K562 (cell line): Measurements from ENCODE around the gene FAM149B1. TPM values are rescaled to one million over a fixed set of nuclear protein-coding genes. Genes with fewer than 3 reads are reported as not detected.

ENCODE experiments used
- CBX2 ChIP-seq: fragments of 200-600 bp; sonication (generic); IDR thresholded peaks from one replicate; pipeline ENCODE4 v1.6.1; 2012; ENCODE audit warnings: mild to moderate bottlenecking, low read length, inconsistent platforms; ENCODE audit not compliant: insufficient read depth, poor library complexity, severe bottlenecking
- GTF2E2 ChIP-seq: fragments of 200-800 bp; sonication (Bioruptor generic); IDR thresholded peaks from 2 replicates; pipeline ENCODE4 v1.6.1; 2016; ENCODE audit warnings: missing genetic modification characterization, missing compliant biosample characterization
- KDM2B ChIP-seq: fragments of 250-450 bp; sonication (Bioruptor Pico); IDR thresholded peaks from 2 replicates; pipeline ENCODE4 v1.8.0; 2021; ENCODE audit warnings: mild to moderate bottlenecking, moderate library complexity
- MTA3 ChIP-seq: fragments of 450-650 bp; formaldehyde crosslinking; IDR thresholded peaks from 2 replicates; pipeline ENCODE4 v1.6.1; 2017; ENCODE audit warnings: mild to moderate bottlenecking, borderline replicate concordance
- NCOA1 ChIP-seq: fragments of 450-650 bp; IDR thresholded peaks from 2 replicates; pipeline ENCODE4 v1.6.1; 2016; ENCODE audit warnings: low read depth
- NONO ChIP-seq, 2 experiments: fragments of 200-400 bp in 1 of 2; fragments of 450-650 bp in 1 of 2; formaldehyde crosslinking in 1 of 2; IDR thresholded peaks; 2 replicates each; pipeline ENCODE4 v1.6.1; 2017; ENCODE audit warnings: low read depth in 2 of 2, mild to moderate bottlenecking in 2 of 2, moderate library complexity in 2 of 2, low read length in 1 of 2
- PHF8 ChIP-seq: fragments of 200-600 bp; sonication (generic); IDR thresholded peaks from 2 replicates; pipeline ENCODE4 v1.6.1; 2012; ENCODE audit warnings: mixed run types, mild to moderate bottlenecking, inconsistent platforms, low read length, moderate library complexity, borderline replicate concordance
- POLR2AphosphoS2 ChIP-seq: IDR thresholded peaks from 2 replicates; pipeline ENCODE4 v1.6.1; 2012; ENCODE audit warnings: low read length, improper control_type of control experiment
- POLR2AphosphoS5 ChIP-seq: IDR thresholded peaks from 2 replicates; pipeline ENCODE4 v1.6.1; 2011; ENCODE audit warnings: mild to moderate bottlenecking, low read depth, low read length, moderate library complexity; ENCODE audit not compliant: control insufficient read depth, insufficient read depth
- POLR2B ChIP-seq: fragments of 450-650 bp; IDR thresholded peaks from 2 replicates; pipeline ENCODE4 v1.6.1; 2018; ENCODE audit warnings: low read depth; ENCODE audit not compliant: partially characterized antibody
- POLR2G ChIP-seq: fragments of 200-400 bp; formaldehyde crosslinking; IDR thresholded peaks from 2 replicates; pipeline ENCODE4 v1.6.1; 2017; ENCODE audit warnings: low read depth, mild to moderate bottlenecking, antibody characterized with exemption, low read length, moderate library complexity
- RBM39 ChIP-seq: fragments of 200-400 bp; formaldehyde crosslinking; optimal IDR thresholded peaks from 2 replicates; pipeline ENCODE3; 2018; ENCODE audit warnings: low read depth, low read length
- SUPT5H ChIP-seq: fragments of 450-650 bp; IDR thresholded peaks from 2 replicates; pipeline ENCODE4 v1.6.1; 2016
- ZNF184 ChIP-seq: sonication (generic); formaldehyde crosslinking; IDR thresholded peaks from 2 replicates; pipeline ENCODE4 v1.5.0; 2020; ENCODE audit warnings: missing genetic modification reagents
- ZNF431 ChIP-seq: sonication (generic); formaldehyde crosslinking; IDR thresholded peaks from 2 replicates; pipeline ENCODE4 v1.8.0; 2022; ENCODE audit warnings: mild to moderate bottlenecking, missing genetic modification reagents
- polyA plus RNA-seq, 8 experiments: library from polyadenylated mRNA; depleted of rRNA in 4 of 8; stranded (reverse) in 5 of 8; unstranded in 3 of 8; fragments of >200 nt; fragmentation: Nextera tagmentation in 2 of 8; fragmentation: Illumina TruSeq in 1 of 8; extraction: Ambion mirVana in 2 of 8; extraction: Trizol in 1 of 8; gene quantifications; 2 replicates each; pipeline versions ENCODE4 v1.2.1 to v1.2.3, GENCODE V29; 2011 to 2014; ENCODE audit warnings: inconsistent platforms in 1 of 8, missing spikeins in 1 of 8
- total RNA-seq, 7 experiments: library from RNA; depleted of rRNA in 6 of 7; stranded (reverse); fragments of >200 nt in 6 of 7; fragmentation: Illumina TruSeq in 2 of 7; extraction: Trizol in 2 of 7; gene quantifications; 2 replicates each; pipeline versions ENCODE4 v1.2.1 to v1.2.3, GENCODE V29; 2011 to 2021; ENCODE audit warnings: low replicate concordance in 1 of 7
- TF ChIP-seq, protein P1 (sequence below), 2 experiments: fragments of 450-650 bp in 1 of 2; sonication (generic) in 1 of 2; formaldehyde crosslinking in 1 of 2; IDR thresholded peaks; 2 replicates each; pipeline versions ENCODE4 v1.7.1 to v1.9.0; 2016 to 2022; ENCODE audit warnings: inconsistent platforms in 1 of 2, mild to moderate bottlenecking in 1 of 2, missing genetic modification reagents in 1 of 2
- TF ChIP-seq, protein P2 (sequence below): fragments of 250-450 bp; sonication (Bioruptor Pico); IDR thresholded peaks from 2 replicates; pipeline ENCODE4 v1.5.0; 2020; ENCODE audit warnings: mild to moderate bottlenecking
- TF ChIP-seq, protein P3 (sequence below): sonication (generic); formaldehyde crosslinking; IDR thresholded peaks from 2 replicates; pipeline ENCODE4 v1.9.0; 2022; ENCODE audit warnings: mild to moderate bottlenecking, missing genetic modification reagents

The FAM149B1 gene
- total and polyA plus RNA-seq, 9 of the 15 experiments (the other 6 are each of a cell fraction or from before 2014, with no cell fraction given): 4.2 to 18.5 (median 9.3) TPM

DNA sequence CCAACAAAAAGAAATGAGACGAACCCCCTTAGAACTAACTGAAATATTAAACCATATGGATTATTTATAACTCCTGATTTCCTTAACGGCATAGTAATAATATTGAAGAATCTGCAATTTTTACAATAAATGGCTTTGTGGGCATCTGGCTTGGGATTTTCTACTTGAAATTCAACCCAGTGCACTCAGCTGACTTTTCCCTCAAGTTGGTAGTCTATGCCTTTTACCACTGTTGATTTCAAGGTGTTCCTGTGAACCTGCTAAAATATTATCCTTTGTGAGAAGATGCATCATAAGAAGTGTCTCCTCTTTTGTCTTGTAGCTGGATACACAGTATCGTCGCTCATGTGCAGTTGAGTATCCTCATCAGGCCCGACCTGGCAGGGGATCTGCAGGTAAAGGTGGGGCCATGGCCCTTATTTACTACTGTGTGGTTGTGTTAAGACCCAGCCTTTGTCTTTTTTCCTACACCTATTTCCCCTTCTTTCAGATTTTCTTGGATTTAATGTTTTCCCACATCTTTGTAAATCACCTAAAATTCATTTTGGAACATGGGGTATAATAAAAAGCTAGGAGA lies 71.2 kb downstream of the FAM149B1 start (continued):
- TF ChIP-seq, protein P1, sequence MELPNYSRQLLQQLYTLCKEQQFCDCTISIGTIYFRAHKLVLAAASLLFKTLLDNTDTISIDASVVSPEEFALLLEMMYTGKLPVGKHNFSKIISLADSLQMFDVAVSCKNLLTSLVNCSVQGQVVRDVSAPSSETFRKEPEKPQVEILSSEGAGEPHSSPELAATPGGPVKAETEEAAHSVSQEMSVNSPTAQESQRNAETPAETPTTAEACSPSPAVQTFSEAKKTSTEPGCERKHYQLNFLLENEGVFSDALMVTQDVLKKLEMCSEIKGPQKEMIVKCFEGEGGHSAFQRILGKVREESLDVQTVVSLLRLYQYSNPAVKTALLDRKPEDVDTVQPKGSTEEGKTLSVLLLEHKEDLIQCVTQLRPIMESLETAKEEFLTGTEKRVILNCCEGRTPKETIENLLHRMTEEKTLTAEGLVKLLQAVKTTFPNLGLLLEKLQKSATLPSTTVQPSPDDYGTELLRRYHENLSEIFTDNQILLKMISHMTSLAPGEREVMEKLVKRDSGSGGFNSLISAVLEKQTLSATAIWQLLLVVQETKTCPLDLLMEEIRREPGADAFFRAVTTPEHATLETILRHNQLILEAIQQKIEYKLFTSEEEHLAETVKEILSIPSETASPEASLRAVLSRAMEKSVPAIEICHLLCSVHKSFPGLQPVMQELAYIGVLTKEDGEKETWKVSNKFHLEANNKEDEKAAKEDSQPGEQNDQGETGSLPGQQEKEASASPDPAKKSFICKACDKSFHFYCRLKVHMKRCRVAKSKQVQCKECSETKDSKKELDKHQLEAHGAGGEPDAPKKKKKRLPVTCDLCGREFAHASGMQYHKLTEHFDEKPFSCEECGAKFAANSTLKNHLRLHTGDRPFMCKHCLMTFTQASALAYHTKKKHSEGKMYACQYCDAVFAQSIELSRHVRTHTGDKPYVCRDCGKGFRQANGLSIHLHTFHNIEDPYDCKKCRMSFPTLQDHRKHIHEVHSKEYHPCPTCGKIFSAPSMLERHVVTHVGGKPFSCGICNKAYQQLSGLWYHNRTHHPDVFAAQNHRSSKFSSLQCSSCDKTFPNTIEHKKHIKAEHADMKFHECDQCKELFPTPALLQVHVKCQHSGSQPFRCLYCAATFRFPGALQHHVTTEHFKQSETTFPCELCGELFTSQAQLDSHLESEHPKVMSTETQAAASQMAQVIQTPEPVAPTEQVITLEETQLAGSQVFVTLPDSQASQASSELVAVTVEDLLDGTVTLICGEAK (IDR thresholded peaks at IDR 0.05): no peak
- TF ChIP-seq, protein P1 (CRISPR knock-in tag; IDR thresholded peaks at IDR 0.05): no peak
- no peak for TF ChIP-seq MTA3
- 0 out of 2 replicates have a peak, but pooled peaks have one; percentile 23 for TF ChIP-seq POLR2AphosphoS2
- TF ChIP-seq, protein P2, sequence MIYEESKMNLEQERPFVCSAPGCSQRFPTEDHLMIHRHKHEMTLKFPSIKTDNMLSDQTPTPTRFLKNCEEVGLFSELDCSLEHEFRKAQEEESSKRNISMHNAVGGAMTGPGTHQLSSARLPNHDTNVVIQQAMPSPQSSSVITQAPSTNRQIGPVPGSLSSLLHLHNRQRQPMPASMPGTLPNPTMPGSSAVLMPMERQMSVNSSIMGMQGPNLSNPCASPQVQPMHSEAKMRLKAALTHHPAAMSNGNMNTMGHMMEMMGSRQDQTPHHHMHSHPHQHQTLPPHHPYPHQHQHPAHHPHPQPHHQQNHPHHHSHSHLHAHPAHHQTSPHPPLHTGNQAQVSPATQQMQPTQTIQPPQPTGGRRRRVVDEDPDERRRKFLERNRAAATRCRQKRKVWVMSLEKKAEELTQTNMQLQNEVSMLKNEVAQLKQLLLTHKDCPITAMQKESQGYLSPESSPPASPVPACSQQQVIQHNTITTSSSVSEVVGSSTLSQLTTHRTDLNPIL (CRISPR knock-in tag): no peak
- no peak for TF ChIP-seq NONO (IDR thresholded peaks at IDR 0.05; ENCODE audit: low read depth in 2 of 2, low read length in 1 of 2)
- peak; percentile 53 for TF ChIP-seq POLR2G
- TF ChIP-seq GTF2E2 (tag): no peak
- no peak for TF ChIP-seq KDM2B (CRISPR knock-in tag)
- TF ChIP-seq, protein P3, sequence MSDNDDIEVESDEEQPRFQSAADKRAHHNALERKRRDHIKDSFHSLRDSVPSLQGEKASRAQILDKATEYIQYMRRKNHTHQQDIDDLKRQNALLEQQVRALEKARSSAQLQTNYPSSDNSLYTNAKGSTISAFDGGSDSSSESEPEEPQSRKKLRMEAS (CRISPR knock-in tag): no peak
- peak; percentile 55; the same call in 1 of the 2 replicates for TF ChIP-seq POLR2AphosphoS5
- TF ChIP-seq ZNF431 (CRISPR knock-in tag): no peak
- TF ChIP-seq PHF8: no peak
- no peak for TF ChIP-seq CBX2
- TF ChIP-seq NCOA1: no peak
- TF ChIP-seq RBM39: no peak
- TF ChIP-seq SUPT5H: peak; percentile 44; the same call in 1 of the 2 replicates
- peak; percentile 47 for TF ChIP-seq POLR2B
- TF ChIP-seq ZNF184 (CRISPR knock-in tag): no peak
